ENCODE data around the gene BRD4. TPM values are rescaled to one million over a fixed set of nuclear protein-coding genes. Genes with fewer than 3 reads are reported as not detected.

BRD4 gene
- total RNA-seq, 4 donors from 2014 or later: 54.8 to 111 (median 68.3) TPM

- Histone ChIP-seq H3K36me3 (peaks cover 68% of the 10 kb centered on the region), H3K27ac (peak overlapping the region; percentile 86), H3K4me1 (peaks cover 60% of the 10 kb centered on the region), H3K4me3 (no peak overlapping the region), H3K9me3 (no peaks in the 10 kb centered on the region), H3K27me3 (no peaks in the 10 kb centered on the region)
- no peak for DNase-seq (ENCODE audit: low spot score in 2 of 2)
- TF ChIP-seq POLR2A (IDR thresholded peaks at IDR 0.05) (no peak), POLR2AphosphoS5 (IDR thresholded peaks at IDR 0.05) (no peak), CTCF (IDR thresholded peaks at IDR 0.05) (no peak), EP300 (IDR thresholded peaks at IDR 0.05) (no peak)
- 76% methylated on average over 14 of the region's 20 CpGs for WGBS
Measured at GRCh38 chr19:15247107-15248014, 85.0 kb downstream of the BRD4 start.

GRCh38 chr19:15246198-15246481 is 86.2 kb downstream of the BRD4 start:
- peaks cover 48% of the 10 kb centered on the region for H3K4me1 ChIP-seq
- no peak overlapping the region for H3K4me3 ChIP-seq
- H3K27ac ChIP-seq: peak overlapping the region; percentile 86
- peaks cover 69% of the 10 kb centered on the region for H3K36me3 ChIP-seq
- WGBS: 86% methylated on average over 5 of the region's 5 CpGs
- TF ChIP-seq CTCF (IDR thresholded peaks at IDR 0.05) (no peak), POLR2AphosphoS5 (IDR thresholded peaks at IDR 0.05) (no peak), EP300 (IDR thresholded peaks at IDR 0.05) (no peak), POLR2A (IDR thresholded peaks at IDR 0.05) (no peak)
- no peaks in the 10 kb centered on the region for H3K27me3 ChIP-seq
- H3K9me3 ChIP-seq: no peaks in the 10 kb centered on the region
- DNase-seq (ENCODE audit: low spot score in 2 of 2): no peak

- Histone ChIP-seq H3K27me3 (no peaks in the 10 kb centered on the region), H3K4me3 (no peak overlapping the region), H3K36me3 (peaks cover 74% of the 10 kb centered on the region), H3K9me3 (no peaks in the 10 kb centered on the region), H3K4me1 (peaks cover 43% of the 10 kb centered on the region), H3K27ac (peak overlapping the region; percentile 86)
- TF ChIP-seq CTCF (IDR thresholded peaks at IDR 0.05) (no peak), POLR2AphosphoS5 (IDR thresholded peaks at IDR 0.05) (no peak), POLR2A (IDR thresholded peaks at IDR 0.05) (no peak), EP300 (IDR thresholded peaks at IDR 0.05) (no peak)
- DNase-seq (ENCODE audit: low spot score in 2 of 2): no peak
- WGBS: 93% methylated on average over 15 of the region's 20 CpGs
Measured at GRCh38 chr19:15245370-15246197, 86.8 kb downstream of the BRD4 start.

GRCh38 chr19:15244808-15245207 is 87.5 kb downstream of the BRD4 start:
- Histone ChIP-seq H3K27ac (no peak overlapping the region), H3K9me3 (no peaks in the 10 kb centered on the region)
- WGBS: 82% methylated on average over 7 of the region's 7 CpGs

More at GRCh38 chr19:15244808-15245207, 87.5 kb downstream of the BRD4 start:
- Histone ChIP-seq H3K36me3 (peaks cover 82% of the 10 kb centered on the region), H3K27me3 (no peaks in the 10 kb centered on the region), H3K4me3 (no peak overlapping the region), H3K4me1 (peaks cover 35% of the 10 kb centered on the region)
- TF ChIP-seq CTCF (IDR thresholded peaks at IDR 0.05) (no peak), POLR2AphosphoS5 (IDR thresholded peaks at IDR 0.05) (no peak), EP300 (IDR thresholded peaks at IDR 0.05) (no peak), POLR2A (IDR thresholded peaks at IDR 0.05) (no peak)
- no peak for DNase-seq (ENCODE audit: low spot score in 2 of 2)

Measured in suprapubic skin (tissue), 4 donors.